H1 (cell line): Measurements from ENCODE around the gene KRTAP10-7. TPM values are rescaled to one million over a fixed set of nuclear protein-coding genes. Genes with fewer than 3 reads are reported as not detected.

ENCODE experiments used
- CTCF ChIA-PET: fragments of 300-600 bp; sonication (Branson Sonifier 250); formaldehyde crosslinking; loops from one replicate; lab custom pipeline; 2021; ENCODE audit not compliant: partially characterized antibody; lab: Charles Lee
- POLR2A ChIA-PET: fragments of 300-600 bp; sonication (Branson Sonifier 250); formaldehyde crosslinking; loops from one replicate; lab custom pipeline; 2021; ENCODE audit warnings: inconsistent platforms; ENCODE audit not compliant: partially characterized antibody; lab: Charles Lee
- DNase-seq, 2 experiments: peaks; one replicate each; pipeline versions ENCODE4 v3.0.0 to v3.0.0-alpha.2; 2010 to 2022; ENCODE audit warnings: low spot score in 2 of 2, low read depth in 1 of 2, mixed read lengths in 1 of 2
- FAIRE-seq: peaks from 2 replicates; lab custom pipeline; 2011; peaks lifted over from hg19 to GRCh38; lab: Jason Lieb, UNC
- H2AFZ ChIP-seq: 2 replicates; pipeline ENCODE4 v1.8.1; 2012; ENCODE audit warnings: low read length, inconsistent platforms
- H2AK5ac ChIP-seq: 2 replicates; pipeline ENCODE4 v1.6.1; 2013; ENCODE audit warnings: low read depth, low read length
- H2BK120ac ChIP-seq: replicated peaks from 2 replicates; pipeline ENCODE3; 2013; ENCODE audit warnings: low read depth, low read length, inconsistent platforms
- H2BK12ac ChIP-seq: 2 replicates; pipeline ENCODE4 v1.6.1; 2013; ENCODE audit warnings: low read depth, low read length
- H2BK15ac ChIP-seq: 2 replicates; pipeline ENCODE4 v1.6.1; 2013; ENCODE audit warnings: low read length
- H2BK20ac ChIP-seq: 2 replicates; pipeline ENCODE4 v1.6.1; 2013; ENCODE audit warnings: low read length
- H2BK5ac ChIP-seq: 2 replicates; pipeline ENCODE4 v1.6.1; 2013; ENCODE audit warnings: low read depth, low read length
- H3K14ac ChIP-seq: 2 replicates; pipeline ENCODE4 v1.6.1; 2013; ENCODE audit warnings: inconsistent platforms; ENCODE audit not compliant: insufficient read length
- H3K18ac ChIP-seq: 2 replicates; pipeline ENCODE4 v1.6.1; 2013; ENCODE audit warnings: low read length; ENCODE audit errors: extremely low read depth
- H3K23ac ChIP-seq: 2 replicates; pipeline ENCODE4 v1.6.1; 2013; ENCODE audit warnings: inconsistent platforms; ENCODE audit not compliant: insufficient read length
- H3K23me2 ChIP-seq: 2 replicates; pipeline ENCODE4 v1.6.1; 2013; ENCODE audit warnings: low read depth, low read length
- H3K27ac ChIP-seq: 2 replicates; pipeline ENCODE4 v1.6.1; 2011; ENCODE audit warnings: low read depth, low read length, inconsistent platforms
- H3K27me3 ChIP-seq, 4 experiments: replicated peaks in 1 of 4; 1 replicate in 1 of 4; 2 replicates in 3 of 4; pipeline versions ENCODE4 v1.6.1 to v1.8.1; 2011 to 2013; ENCODE audit warnings: low read length in 3 of 4, mild to moderate bottlenecking in 3 of 4, inconsistent platforms in 2 of 4, mixed read lengths in 2 of 4, moderate library complexity in 1 of 4; ENCODE audit not compliant: control insufficient read depth in 3 of 4, insufficient read depth in 3 of 4; ENCODE audit errors: extremely low read depth in 1 of 4
- H3K36me3 ChIP-seq, 4 experiments: 2 replicates each; pipeline versions ENCODE4 v1.6.1 to v1.8.1; 2011 to 2013; ENCODE audit warnings: mild to moderate bottlenecking in 4 of 4, low read length in 3 of 4, moderate library complexity in 2 of 4, control low read depth in 1 of 4, inconsistent platforms in 1 of 4; ENCODE audit not compliant: insufficient read depth in 4 of 4, control insufficient read depth in 2 of 4
- H3K4ac ChIP-seq: replicated peaks from 2 replicates; pipeline ENCODE3; 2013; ENCODE audit warnings: low read length, low read depth, mixed read lengths, inconsistent platforms; ENCODE audit not compliant: insufficient read length
- H3K4me1 ChIP-seq, 4 experiments: replicated peaks in 1 of 4; 1 replicate in 1 of 4; 2 replicates in 3 of 4; pipeline versions ENCODE4 v1.6.1 to v1.8.1; 2011 to 2013; ENCODE audit warnings: low read length in 3 of 4, inconsistent platforms in 2 of 4, mixed read lengths in 1 of 4; ENCODE audit not compliant: insufficient read depth in 4 of 4, control insufficient read depth in 3 of 4
- H3K4me2 ChIP-seq, 2 experiments: 2 replicates each; pipeline versions ENCODE4 v1.6.1 to v1.8.1; 2011 to 2013; ENCODE audit warnings: low read depth in 2 of 2, low read length in 2 of 2, control low read depth in 1 of 2, inconsistent platforms in 1 of 2, mild to moderate bottlenecking in 1 of 2; ENCODE audit not compliant: insufficient read depth in 1 of 2
- H3K4me3 ChIP-seq, 4 experiments: fragments of 200-600, 300-600 bp in 1 of 4; sonication (generic), shearing (Covaris generic), sonication (Bioruptor Twin) in 1 of 4; 2 replicates each; pipeline versions ENCODE4 v1.5.1 to v1.8.1; 2011 to 2016; ENCODE audit warnings: low read length in 4 of 4, low read depth in 3 of 4, control low read depth in 2 of 4, inconsistent platforms in 2 of 4, mild to moderate bottlenecking in 2 of 4, mixed read lengths in 1 of 4, moderate library complexity in 1 of 4; ENCODE audit not compliant: insufficient read depth in 2 of 4; ENCODE audit errors: extremely low read depth in 1 of 4
- H3K56ac ChIP-seq: replicated peaks from 2 replicates; pipeline ENCODE3; 2013; ENCODE audit warnings: low read depth, mild to moderate bottlenecking, mixed read lengths, low read length, inconsistent platforms; ENCODE audit not compliant: insufficient read length
- H3K79me1 ChIP-seq: 2 replicates; pipeline ENCODE4 v1.6.1; 2013; ENCODE audit warnings: low read depth, low read length, control low read depth
- H3K79me2 ChIP-seq, 2 experiments: 2 replicates each; pipeline versions ENCODE4 v1.6.1 to v1.8.1; 2012 to 2013; ENCODE audit warnings: low read length in 2 of 2, mild to moderate bottlenecking in 2 of 2, inconsistent platforms in 1 of 2; ENCODE audit not compliant: insufficient read depth in 2 of 2, control insufficient read depth in 1 of 2
- H3K9ac ChIP-seq, 4 experiments: replicated peaks in 1 of 4; 1 replicate in 1 of 4; 2 replicates in 3 of 4; pipeline versions ENCODE4 v1.6.1 to v1.8.1; 2011 to 2013; ENCODE audit warnings: low read depth in 3 of 4, low read length in 3 of 4, control low read depth in 2 of 4, mild to moderate bottlenecking in 2 of 4, moderate library complexity in 2 of 4, inconsistent platforms in 1 of 4; ENCODE audit errors: extremely low read depth in 1 of 4
- H3K9me3 ChIP-seq, 2 experiments: 2 replicates each; pipeline versions ENCODE4 v1.6.1 to v1.8.1; 2012 to 2013; ENCODE audit warnings: mild to moderate bottlenecking in 2 of 2, moderate library complexity in 2 of 2, control low read depth in 1 of 2, inconsistent platforms in 1 of 2, low read depth in 1 of 2, low read length in 1 of 2, mixed read lengths in 1 of 2; ENCODE audit not compliant: insufficient read depth in 2 of 2
- H4K20me1 ChIP-seq, 2 experiments: replicated peaks in 1 of 2; 2 replicates each; pipeline versions ENCODE3 to v1.8.1; 2011 to 2013; ENCODE audit warnings: inconsistent platforms in 2 of 2, low read length in 2 of 2, mild to moderate bottlenecking in 1 of 2; ENCODE audit not compliant: insufficient read depth in 2 of 2, control insufficient read depth in 1 of 2
- H4K5ac ChIP-seq: 2 replicates; pipeline ENCODE4 v1.6.1; 2013; ENCODE audit warnings: low read length, low read depth, mixed read lengths, inconsistent platforms; ENCODE audit not compliant: insufficient read length
- H4K8ac ChIP-seq: 2 replicates; pipeline ENCODE4 v1.8.0; 2013; ENCODE audit warnings: mild to moderate bottlenecking, moderate library complexity, low read length, inconsistent platforms; ENCODE audit not compliant: insufficient read depth; ENCODE audit errors: extremely low read depth
- H4K91ac ChIP-seq: replicated peaks from 2 replicates; pipeline ENCODE3; 2013; ENCODE audit warnings: low read length, mixed read lengths, inconsistent platforms; ENCODE audit not compliant: insufficient read length
- CHD1 ChIP-seq: IDR thresholded peaks from 2 replicates; pipeline ENCODE4 v1.6.1; 2012; ENCODE audit warnings: low read depth, low read length, improper control_type of control experiment
- CHD2 ChIP-seq: IDR thresholded peaks from 2 replicates; pipeline ENCODE4 v1.6.1; 2012; ENCODE audit warnings: low read length, improper control_type of control experiment
- CTBP2 ChIP-seq: IDR thresholded peaks from 2 replicates; pipeline ENCODE4 v1.7.0; 2011; ENCODE audit warnings: borderline replicate concordance, mild to moderate bottlenecking, moderate library complexity, mixed read lengths, low read length; ENCODE audit not compliant: insufficient read depth, insufficient read length
- JUN ChIP-seq: IDR thresholded peaks from 2 replicates; pipeline ENCODE4 v1.6.1; 2011; ENCODE audit warnings: low read depth, mild to moderate bottlenecking, improper control_type of control experiment, low read length
- MAFK ChIP-seq: IDR thresholded peaks from 2 replicates; pipeline ENCODE4 v1.6.1; 2012; ENCODE audit warnings: low read depth, mild to moderate bottlenecking, improper control_type of control experiment, low read length
- PHF8 ChIP-seq: fragments of 200-600 bp; sonication (generic); conservative IDR thresholded peaks from 2 replicates; pipeline ENCODE4 v1.7.1; 2012; ENCODE audit warnings: low read depth, mild to moderate bottlenecking, inconsistent platforms, low read length, moderate library complexity
- POU5F1 ChIP-seq: IDR thresholded peaks from 2 replicates; pipeline ENCODE4 v1.6.1; 2011; ENCODE audit warnings: low read depth, mild to moderate bottlenecking, low read length, moderate library complexity
- RAD21 ChIP-seq, 2 experiments: IDR thresholded peaks in 1 of 2; conservative IDR thresholded peaks in 1 of 2; 2 replicates each; pipeline ENCODE4 v1.6.1; 2011; ENCODE audit warnings: low read depth in 2 of 2, low read length in 2 of 2, improper control_type of control experiment in 1 of 2, inconsistent platforms in 1 of 2, mild to moderate bottlenecking in 1 of 2, moderate library complexity in 1 of 2
- RFX5 ChIP-seq: IDR thresholded peaks from 2 replicates; pipeline ENCODE4 v1.6.1; 2011; ENCODE audit warnings: low read depth, low read length, improper control_type of control experiment, borderline replicate concordance
- SIN3A ChIP-seq, 2 experiments: IDR thresholded peaks in 1 of 2; conservative IDR thresholded peaks in 1 of 2; 2 replicates each; pipeline ENCODE4 v1.6.1; 2011 to 2012; ENCODE audit warnings: low read length in 2 of 2, improper control_type of control experiment in 1 of 2, low read depth in 1 of 2, mild to moderate bottlenecking in 1 of 2
- SP1 ChIP-seq: IDR thresholded peaks from 2 replicates; pipeline ENCODE4 v1.6.1; 2011; ENCODE audit warnings: low read depth, low read length
- TAF7 ChIP-seq: optimal IDR thresholded peaks from 2 replicates; pipeline ENCODE3; 2011; ENCODE audit warnings: low read depth, mild to moderate bottlenecking, inconsistent platforms, low read length, moderate library complexity, borderline replicate concordance
- TCF12 ChIP-seq: IDR thresholded peaks from 2 replicates; pipeline ENCODE4 v1.6.1; 2011; ENCODE audit warnings: low read depth, mild to moderate bottlenecking, low read length
- TEAD4 ChIP-seq: IDR thresholded peaks from 2 replicates; pipeline ENCODE4 v1.6.1; 2012; ENCODE audit warnings: low read depth, low read length, inconsistent platforms, mixed read lengths
- YY1 ChIP-seq: IDR thresholded peaks from 2 replicates; pipeline ENCODE4 v1.6.1; 2011; ENCODE audit warnings: low read depth, mild to moderate bottlenecking, low read length
- WGBS, 2 experiments: shearing (Covaris generic) in 1 of 2; methylation state at CpG; one replicate each; pipeline versions ENCODE4 v1.1.6 to v1.1.7; 2013 to 2015; ENCODE audit warnings: low lambda C conversion rate in 2 of 2, mixed read lengths in 2 of 2, inconsistent platforms in 1 of 2, low coverage in 1 of 2, missing lambda C conversion rate in 1 of 2; ENCODE audit not compliant: insufficient replicate concordance in 2 of 2, insufficient coverage in 1 of 2, insufficient read length in 1 of 2; ENCODE audit errors: extremely low coverage in 1 of 2, missing lambda C conversion rate in 1 of 2; 5-methylcytosine and 5-hydroxymethylcytosine counted together
- polyA plus RNA-seq, 7 experiments: library from polyadenylated mRNA; depleted of rRNA in 3 of 7; stranded (reverse) in 5 of 7; unstranded in 2 of 7; fragments of >200 nt in 5 of 7; fragments of 200-250 nt in 2 of 7; gene quantifications; 1 replicate in 5 of 7; 2 replicates in 1 of 7; 4 replicates in 1 of 7; pipeline versions ENCODE4 v1.2.1 to v1.2.3, GENCODE V29; 2011 to 2013; ENCODE audit warnings: missing spikeins in 2 of 7, mixed read lengths in 2 of 7
- total RNA-seq: library from RNA; stranded (reverse); fragmentation: NEBNext Ultra II Directional; extraction: Animal tissue kit (Norgen Biotek cat#: 25700); gene quantifications from 2 replicates; pipeline ENCODE4 v1.2.1, GENCODE V29; 2021

KRTAP10-7 gene
- total and polyA plus RNA-seq, 2 of the 8 experiments (the other 6 are each of a cell fraction or from before 2014, with no cell fraction given): not detected

DNA sequence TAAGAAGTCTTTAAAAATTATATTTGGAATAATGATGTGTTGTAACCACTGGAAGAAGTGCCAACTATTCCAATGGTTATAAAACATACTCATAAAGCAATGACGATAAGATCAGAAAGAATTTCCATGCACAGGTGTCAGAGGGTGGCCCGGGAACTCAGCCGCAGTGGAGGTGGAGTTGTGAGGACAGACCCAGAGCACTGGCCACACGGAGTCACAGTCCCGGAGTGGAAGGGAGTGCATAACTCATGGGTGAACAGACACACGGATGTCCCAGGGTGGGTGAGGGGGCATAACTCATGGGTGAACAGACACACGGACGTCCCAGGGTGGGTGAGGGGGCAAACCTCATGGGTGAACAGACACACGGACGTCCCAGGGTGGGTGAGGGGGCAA, 24.4 kb upstream of the KRTAP10-7 start:
- POLR2A ChIA-PET: no interaction called here
- CTCF ChIA-PET: no interaction called here
- no peak overlapping the region for H3K14ac ChIP-seq
- no peak overlapping the region for H3K23ac ChIP-seq
- H4K91ac ChIP-seq: no peak overlapping the region
- no peak overlapping the region for H2AFZ ChIP-seq
- no peak overlapping the region for H2BK20ac ChIP-seq
- H2BK15ac ChIP-seq: no peak overlapping the region
- no peak for FAIRE-seq
- H2BK120ac ChIP-seq: no peak overlapping the region
- no peak overlapping the region for H3K56ac ChIP-seq
- no peak overlapping the region for H3K18ac ChIP-seq
- H3K4me2 ChIP-seq: no peak overlapping the region
- DNase-seq: no peak
- H2BK12ac ChIP-seq: no peak overlapping the region
- H3K36me3 ChIP-seq: no peaks in the 10 kb centered on the region
- H3K4ac ChIP-seq: no peak overlapping the region
- no peak overlapping the region for H4K5ac ChIP-seq
- H3K23me2 ChIP-seq: no peaks in the 10 kb centered on the region; the same call in 1 of the 2 replicates
- no peak overlapping the region for H3K4me3 ChIP-seq
- whole genome bisulfite sequencing, 2 experiments: 94% methylated on average over 10 of the region's 10 CpGs; no CpG with 5 or more reads in 1 of the 2 experiments
- H2AK5ac ChIP-seq: no peak overlapping the region
- peaks cover 11 to 13% of the 10 kb centered on the region in 2 experiments; a peak in 3 of 4 replicates for H3K9me3 ChIP-seq
- no peak overlapping the region for H3K27ac ChIP-seq
- no peaks in the 10 kb centered on the region for H4K20me1 ChIP-seq
- H3K27me3 ChIP-seq: no peaks in the 10 kb centered on the region; a peak in 1 of 7 replicates
- H3K9ac ChIP-seq: no peak overlapping the region
- H3K79me2 ChIP-seq: no peaks in the 10 kb centered on the region
- no peak overlapping the region for H4K8ac ChIP-seq
- H3K4me1 ChIP-seq: peaks cover 0 to 8% (median 0%) of the 10 kb centered on the region in 4 experiments; a peak in 1 of 7 replicates
- no peaks in the 10 kb centered on the region for H3K79me1 ChIP-seq
- no peak overlapping the region for H2BK5ac ChIP-seq
- TF ChIP-seq RFX5: no peak
- TF ChIP-seq RAD21 (IDR thresholded peaks at IDR 0.05 in 1 of 2, conservative IDR thresholded peaks at IDR 0.05 in 1 of 2; ENCODE audit: low read depth in 2 of 2, low read length in 2 of 2): no peak
- TF ChIP-seq MAFK: no peak
- no peak for TF ChIP-seq POU5F1
- no peak for TF ChIP-seq YY1
- no peak for TF ChIP-seq TAF7
- TF ChIP-seq TCF12: no peak
- TF ChIP-seq PHF8: no peak
- TF ChIP-seq CTBP2: no peak
- no peak for TF ChIP-seq SP1
- TF ChIP-seq CHD2: no peak
- TF ChIP-seq JUN: no peak
- TF ChIP-seq CHD1: no peak
- no peak for TF ChIP-seq SIN3A (conservative IDR thresholded peaks at IDR 0.05 in 1 of 2, IDR thresholded peaks at IDR 0.05 in 1 of 2; ENCODE audit: low read depth in 1 of 2, low read length in 2 of 2)
- TF ChIP-seq TEAD4: no peak
